Hepatocyte (in vitro differentiated cells): ENCODE data around the gene DTX3.

Experiments used
- CTCF ChIP-seq: fragments of 200-600 bp; sonication (generic); IDR thresholded peaks from 2 replicates; pipeline ENCODE4 v1.5.1; 2016; ENCODE audit warnings: antibody characterized with exemption, mild to moderate bottlenecking; ENCODE audit not compliant: poor library complexity
- EZH2 ChIP-seq: fragments of 200-600 bp; sonication (generic); IDR thresholded peaks from 2 replicates; pipeline ENCODE4 v1.6.1; 2016; ENCODE audit warnings: antibody characterized with exemption, mild to moderate bottlenecking, borderline replicate concordance

GRCh38 chr12:57576613-57577160 is 27.9 kb upstream of the DTX3 start:
- TF ChIP-seq EZH2 = no peak
- no peak for TF ChIP-seq CTCF
